ENCODE measurements around the gene HAPLN2. TPM values are rescaled to one million over a fixed set of nuclear protein-coding genes. Genes with fewer than 3 reads are reported as not detected.

The HAPLN2 gene
- total RNA-seq, 1 experiment from 2014 or later, result 1.2 TPM

DNA sequence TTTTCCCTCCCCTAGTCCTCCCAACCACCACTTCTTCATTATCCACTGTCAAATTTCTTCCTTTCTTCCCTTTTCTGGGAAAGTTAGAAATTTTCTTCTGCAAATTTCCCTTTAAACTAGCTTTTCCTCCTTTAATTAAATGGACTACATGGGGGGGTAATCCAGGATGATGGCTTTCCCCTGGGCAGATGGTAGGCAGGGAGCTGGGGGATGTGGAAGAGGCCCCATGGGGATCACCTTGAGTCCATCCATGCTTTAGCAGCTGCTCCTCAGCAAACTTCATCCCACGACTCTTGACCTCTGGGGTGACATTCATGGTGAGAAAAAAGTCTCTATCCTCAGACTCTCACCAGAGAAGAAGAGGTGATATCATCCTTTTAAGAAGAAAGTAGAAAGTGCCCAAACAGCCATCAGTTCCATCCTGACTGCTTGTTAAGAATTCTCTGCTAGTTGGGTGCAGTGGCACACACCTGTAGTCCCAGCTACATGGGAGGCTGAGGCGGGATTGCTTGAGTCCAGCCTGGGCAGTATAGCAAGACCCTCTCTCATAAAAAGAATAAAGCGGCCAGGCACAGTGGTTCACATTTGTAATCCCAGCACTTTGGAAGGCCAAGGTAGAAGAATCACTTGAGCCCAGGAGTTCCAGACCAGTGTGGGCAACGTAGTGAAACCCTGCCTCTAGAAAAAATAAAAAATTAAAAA is 20.3 kb upstream of the HAPLN2 start:
- ChIA-PET POLR2A (no interaction called here), CTCF (interaction anchor here (0.6 to 1.0 kb wide), 2 partner anchors 21 to 213 kb away, joined by 3 read pairs; no protein-coding TSS in a partner anchor)
- no peaks in the 10 kb centered on the region for H3K9me3 Mint-ChIP-seq
- ATAC-seq (no peak), DNase-seq (ENCODE audit: low spot score) (no peak)
- peaks cover 51% of the 10 kb centered on the region for H3K36me3 Mint-ChIP-seq
- H3K4me3 Mint-ChIP-seq, result no peak overlapping the region
- H3K27me3 Mint-ChIP-seq (ENCODE audit: low read depth), result no peaks in the 10 kb centered on the region
- no peak overlapping the region for H3K27ac Mint-ChIP-seq
- H3K4me1 Mint-ChIP-seq, result peaks cover 13% of the 10 kb centered on the region
- TF ChIP-seq SMAD4 (CRISPR knock-in tag; IDR thresholded peaks at IDR 0.05) (no peak), HMGXB4 (CRISPR knock-in tag; IDR thresholded peaks at IDR 0.05) (no peak), ZNF121 (CRISPR knock-in tag; IDR thresholded peaks at IDR 0.05) (peak; percentile 83)
- TF ChIP-seq, protein P1, sequence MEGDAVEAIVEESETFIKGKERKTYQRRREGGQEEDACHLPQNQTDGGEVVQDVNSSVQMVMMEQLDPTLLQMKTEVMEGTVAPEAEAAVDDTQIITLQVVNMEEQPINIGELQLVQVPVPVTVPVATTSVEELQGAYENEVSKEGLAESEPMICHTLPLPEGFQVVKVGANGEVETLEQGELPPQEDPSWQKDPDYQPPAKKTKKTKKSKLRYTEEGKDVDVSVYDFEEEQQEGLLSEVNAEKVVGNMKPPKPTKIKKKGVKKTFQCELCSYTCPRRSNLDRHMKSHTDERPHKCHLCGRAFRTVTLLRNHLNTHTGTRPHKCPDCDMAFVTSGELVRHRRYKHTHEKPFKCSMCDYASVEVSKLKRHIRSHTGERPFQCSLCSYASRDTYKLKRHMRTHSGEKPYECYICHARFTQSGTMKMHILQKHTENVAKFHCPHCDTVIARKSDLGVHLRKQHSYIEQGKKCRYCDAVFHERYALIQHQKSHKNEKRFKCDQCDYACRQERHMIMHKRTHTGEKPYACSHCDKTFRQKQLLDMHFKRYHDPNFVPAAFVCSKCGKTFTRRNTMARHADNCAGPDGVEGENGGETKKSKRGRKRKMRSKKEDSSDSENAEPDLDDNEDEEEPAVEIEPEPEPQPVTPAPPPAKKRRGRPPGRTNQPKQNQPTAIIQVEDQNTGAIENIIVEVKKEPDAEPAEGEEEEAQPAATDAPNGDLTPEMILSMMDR (IDR thresholded peaks at IDR 0.05), result no peak
- TF ChIP-seq, protein P2, sequence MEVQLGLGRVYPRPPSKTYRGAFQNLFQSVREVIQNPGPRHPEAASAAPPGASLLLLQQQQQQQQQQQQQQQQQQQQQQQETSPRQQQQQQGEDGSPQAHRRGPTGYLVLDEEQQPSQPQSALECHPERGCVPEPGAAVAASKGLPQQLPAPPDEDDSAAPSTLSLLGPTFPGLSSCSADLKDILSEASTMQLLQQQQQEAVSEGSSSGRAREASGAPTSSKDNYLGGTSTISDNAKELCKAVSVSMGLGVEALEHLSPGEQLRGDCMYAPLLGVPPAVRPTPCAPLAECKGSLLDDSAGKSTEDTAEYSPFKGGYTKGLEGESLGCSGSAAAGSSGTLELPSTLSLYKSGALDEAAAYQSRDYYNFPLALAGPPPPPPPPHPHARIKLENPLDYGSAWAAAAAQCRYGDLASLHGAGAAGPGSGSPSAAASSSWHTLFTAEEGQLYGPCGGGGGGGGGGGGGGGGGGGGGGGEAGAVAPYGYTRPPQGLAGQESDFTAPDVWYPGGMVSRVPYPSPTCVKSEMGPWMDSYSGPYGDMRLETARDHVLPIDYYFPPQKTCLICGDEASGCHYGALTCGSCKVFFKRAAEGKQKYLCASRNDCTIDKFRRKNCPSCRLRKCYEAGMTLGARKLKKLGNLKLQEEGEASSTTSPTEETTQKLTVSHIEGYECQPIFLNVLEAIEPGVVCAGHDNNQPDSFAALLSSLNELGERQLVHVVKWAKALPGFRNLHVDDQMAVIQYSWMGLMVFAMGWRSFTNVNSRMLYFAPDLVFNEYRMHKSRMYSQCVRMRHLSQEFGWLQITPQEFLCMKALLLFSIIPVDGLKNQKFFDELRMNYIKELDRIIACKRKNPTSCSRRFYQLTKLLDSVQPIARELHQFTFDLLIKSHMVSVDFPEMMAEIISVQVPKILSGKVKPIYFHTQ (CRISPR knock-in tag; IDR thresholded peaks at IDR 0.05), result no peak
- TF ChIP-seq, protein P3, sequence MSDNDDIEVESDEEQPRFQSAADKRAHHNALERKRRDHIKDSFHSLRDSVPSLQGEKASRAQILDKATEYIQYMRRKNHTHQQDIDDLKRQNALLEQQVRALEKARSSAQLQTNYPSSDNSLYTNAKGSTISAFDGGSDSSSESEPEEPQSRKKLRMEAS (CRISPR knock-in tag; IDR thresholded peaks at IDR 0.05), result no peak

- H3K36me3 Mint-ChIP-seq, result peaks cover 42% of the 10 kb centered on the region
- H3K4me3 Mint-ChIP-seq, result peak overlapping the region; percentile 94
- no peak for DNase-seq (ENCODE audit: low spot score)
- no peak for ATAC-seq
- CTCF ChIA-PET, result interaction anchor here (0.7 to 1.3 kb wide), 3 partner anchors 8 to 294 kb away, joined by 3 to 5 read pairs (median 4); partner anchors contain the start of genes NAXE and PEAR1
- no peak overlapping the region for H3K27ac Mint-ChIP-seq
- H3K9me3 Mint-ChIP-seq, result no peaks in the 10 kb centered on the region
- H3K4me1 Mint-ChIP-seq, result peaks cover 13% of the 10 kb centered on the region
- POLR2A ChIA-PET, result no interaction called here
- TF ChIP-seq, protein P1 (IDR thresholded peaks at IDR 0.05), result no peak
- TF ChIP-seq, protein P4, sequence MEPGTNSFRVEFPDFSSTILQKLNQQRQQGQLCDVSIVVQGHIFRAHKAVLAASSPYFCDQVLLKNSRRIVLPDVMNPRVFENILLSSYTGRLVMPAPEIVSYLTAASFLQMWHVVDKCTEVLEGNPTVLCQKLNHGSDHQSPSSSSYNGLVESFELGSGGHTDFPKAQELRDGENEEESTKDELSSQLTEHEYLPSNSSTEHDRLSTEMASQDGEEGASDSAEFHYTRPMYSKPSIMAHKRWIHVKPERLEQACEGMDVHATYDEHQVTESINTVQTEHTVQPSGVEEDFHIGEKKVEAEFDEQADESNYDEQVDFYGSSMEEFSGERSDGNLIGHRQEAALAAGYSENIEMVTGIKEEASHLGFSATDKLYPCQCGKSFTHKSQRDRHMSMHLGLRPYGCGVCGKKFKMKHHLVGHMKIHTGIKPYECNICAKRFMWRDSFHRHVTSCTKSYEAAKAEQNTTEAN (CRISPR knock-in tag; IDR thresholded peaks at IDR 0.05), result no peak
- H3K27me3 Mint-ChIP-seq (ENCODE audit: low read depth), result no peaks in the 10 kb centered on the region
Measured at GRCh38 chr1:156599811-156600210, 19.4 kb upstream of the HAPLN2 start.

- Mint-ChIP-seq H3K4me1 (peaks cover 13% of the 10 kb centered on the region), H3K9me3 (no peaks in the 10 kb centered on the region), H3K4me3 (peak overlapping the region; percentile 94), H3K27ac (peak overlapping the region; percentile 98), H3K27me3 (ENCODE audit: low read depth) (no peaks in the 10 kb centered on the region), H3K36me3 (peaks cover 33% of the 10 kb centered on the region)
- ATAC-seq, result no peak
- CTCF ChIA-PET, result interaction anchor here (1.0 to 1.3 kb wide), 2 partner anchors 9 to 120 kb away, joined by 3 to 5 read pairs; partner anchors contain the start of gene NAXE
- POLR2A ChIA-PET, result no interaction called here
- no peak for DNase-seq (ENCODE audit: low spot score)
- TF ChIP-seq RELA (CRISPR knock-in tag; IDR thresholded peaks at IDR 0.05; ENCODE audit: borderline replicate concordance) (no peak), CREB1 (CRISPR knock-in tag; IDR thresholded peaks at IDR 0.05) (no peak)
- TF ChIP-seq, protein P5, sequence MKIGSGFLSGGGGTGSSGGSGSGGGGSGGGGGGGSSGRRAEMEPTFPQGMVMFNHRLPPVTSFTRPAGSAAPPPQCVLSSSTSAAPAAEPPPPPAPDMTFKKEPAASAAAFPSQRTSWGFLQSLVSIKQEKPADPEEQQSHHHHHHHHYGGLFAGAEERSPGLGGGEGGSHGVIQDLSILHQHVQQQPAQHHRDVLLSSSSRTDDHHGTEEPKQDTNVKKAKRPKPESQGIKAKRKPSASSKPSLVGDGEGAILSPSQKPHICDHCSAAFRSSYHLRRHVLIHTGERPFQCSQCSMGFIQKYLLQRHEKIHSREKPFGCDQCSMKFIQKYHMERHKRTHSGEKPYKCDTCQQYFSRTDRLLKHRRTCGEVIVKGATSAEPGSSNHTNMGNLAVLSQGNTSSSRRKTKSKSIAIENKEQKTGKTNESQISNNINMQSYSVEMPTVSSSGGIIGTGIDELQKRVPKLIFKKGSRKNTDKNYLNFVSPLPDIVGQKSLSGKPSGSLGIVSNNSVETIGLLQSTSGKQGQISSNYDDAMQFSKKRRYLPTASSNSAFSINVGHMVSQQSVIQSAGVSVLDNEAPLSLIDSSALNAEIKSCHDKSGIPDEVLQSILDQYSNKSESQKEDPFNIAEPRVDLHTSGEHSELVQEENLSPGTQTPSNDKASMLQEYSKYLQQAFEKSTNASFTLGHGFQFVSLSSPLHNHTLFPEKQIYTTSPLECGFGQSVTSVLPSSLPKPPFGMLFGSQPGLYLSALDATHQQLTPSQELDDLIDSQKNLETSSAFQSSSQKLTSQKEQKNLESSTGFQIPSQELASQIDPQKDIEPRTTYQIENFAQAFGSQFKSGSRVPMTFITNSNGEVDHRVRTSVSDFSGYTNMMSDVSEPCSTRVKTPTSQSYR (CRISPR knock-in tag; IDR thresholded peaks at IDR 0.05), result no peak
- TF ChIP-seq, protein P1 (IDR thresholded peaks at IDR 0.05), result no peak
Measured at GRCh38 chr1:156600733-156601121, 18.5 kb upstream of the HAPLN2 start.
